ENCODE results near the gene CTAGE6. TPM values are rescaled to one million over a fixed set of nuclear protein-coding genes. Genes with fewer than 3 reads are reported as not detected.

CTAGE6 gene
- total and polyA plus RNA-seq, 9 donors: 0.08 to 3.2 (median 0.36) TPM; not detected in 1

Small RNAs within 50 kb of the gene (small RNA-seq; reads per million reads assigned to genes)
- gene RNU6-267P: not detected

Other genes starting within 250 kb of the CTAGE6 start
- gene CTAGE15, start 185.9 kb downstream of the CTAGE6 start, total RNA-seq: 1 to 10 TPM in 1 of 7 donors, under 1 TPM in 3, not detected in 3; 0.30 to 1.8 (median 0.48) TPM
- gene CTAGE15, start 185.9 kb downstream of the CTAGE6 start, polyA plus RNA-seq: under 1 TPM in 1 of 2 donors, not detected in 1; 0.75 TPM
- gene TCAF2, start 136.7 kb downstream of the CTAGE6 start, total RNA-seq: 1 to 10 TPM; 1.0 to 3.2 (median 2.1) TPM
- gene TCAF2, start 136.7 kb downstream of the CTAGE6 start, polyA plus RNA-seq: 1 to 10 TPM; 2.3 to 2.4 TPM
- gene TCAF1, start 144.5 kb upstream of the CTAGE6 start, total RNA-seq: 10 to 100 TPM; 40.1 to 92.7 (median 63.2) TPM
- gene TCAF1, start 144.5 kb upstream of the CTAGE6 start, polyA plus RNA-seq: 10 to 100 TPM; 34.5 to 63.2 TPM
- gene OR2F2, start 177.5 kb upstream of the CTAGE6 start, total RNA-seq: not detected
- not detected for gene OR2F2, start 177.5 kb upstream of the CTAGE6 start, polyA plus RNA-seq
- gene OR2F1, start 197.1 kb upstream of the CTAGE6 start, total RNA-seq: not detected
- gene OR2F1, start 197.1 kb upstream of the CTAGE6 start, polyA plus RNA-seq: not detected
- not detected for gene OR6B1, start 242.6 kb upstream of the CTAGE6 start, total RNA-seq
- gene OR6B1, start 242.6 kb upstream of the CTAGE6 start, polyA plus RNA-seq: not detected

Measured in ovary (tissue), 9 donors.